Neural progenitor cell (in vitro differentiated cells): ENCODE data around the gene DTX1.

Source experiments
- CTCF ChIP-seq: fragments of 200-600 bp; sonication (generic); IDR thresholded peaks from 2 replicates; pipeline ENCODE4 v1.5.1; 2017; ENCODE audit warnings: antibody characterized with exemption, mild to moderate bottlenecking
- EZH2 ChIP-seq: fragments of 200-600 bp; sonication (generic); IDR thresholded peaks from 2 replicates; pipeline ENCODE4 v1.6.1; 2017; ENCODE audit warnings: antibody characterized with exemption, mild to moderate bottlenecking, moderate library complexity

- TF ChIP-seq CTCF (no peak), EZH2 (no peak)
Measured at GRCh38 chr12:113134521-113134951, 78.0 kb downstream of the DTX1 start.
